ENCODE data around the gene PTPRD.
A peak's percentile ranks its signal among the peaks of the same experiment; 100 is the strongest.

Gene PTPRD

DNA sequence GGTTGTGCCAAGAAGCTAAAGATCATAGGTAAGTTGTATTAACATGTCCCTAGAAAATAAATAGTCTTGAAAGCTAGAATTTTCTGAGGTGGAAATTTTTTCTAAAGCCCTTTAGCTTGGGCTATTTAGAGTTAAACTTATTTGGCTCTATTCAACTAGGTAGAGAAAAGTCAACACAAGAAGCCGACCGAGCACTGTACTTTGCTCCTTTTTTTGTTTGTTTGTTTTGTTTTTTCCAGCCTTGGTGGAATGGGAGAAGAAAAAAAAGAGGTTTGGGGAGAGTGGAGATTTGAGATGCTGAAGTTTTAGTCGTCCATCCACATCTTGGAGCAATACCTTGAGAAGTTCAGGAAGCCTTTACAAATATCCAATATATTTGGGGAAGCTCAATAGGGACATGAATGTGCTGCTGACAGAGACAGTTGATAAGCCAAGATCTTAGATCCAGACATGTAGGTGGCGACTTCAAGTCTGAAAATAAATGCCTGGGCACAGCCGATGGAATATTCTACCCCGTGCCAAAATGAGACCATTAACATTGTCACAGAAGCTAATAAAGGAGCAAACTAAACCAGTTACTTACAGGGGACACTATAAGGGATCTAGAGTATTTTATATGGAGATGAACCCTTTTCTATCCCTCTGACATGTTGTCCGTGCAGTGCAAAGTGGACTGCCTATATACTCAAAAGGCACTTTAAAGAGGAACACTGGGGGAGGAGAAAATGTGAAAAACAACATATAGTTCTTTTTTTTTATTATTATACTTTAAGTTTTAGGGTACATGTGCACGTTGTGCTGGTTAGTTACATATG is 466.1 kb downstream of the PTPRD start:
- peak; percentile 51 to 53 for DNase-seq

GRCh38 chr9:10144355-10144754 is 468.4 kb downstream of the PTPRD start:
- DNase-seq = peak; percentile 66 to 77

DNA sequence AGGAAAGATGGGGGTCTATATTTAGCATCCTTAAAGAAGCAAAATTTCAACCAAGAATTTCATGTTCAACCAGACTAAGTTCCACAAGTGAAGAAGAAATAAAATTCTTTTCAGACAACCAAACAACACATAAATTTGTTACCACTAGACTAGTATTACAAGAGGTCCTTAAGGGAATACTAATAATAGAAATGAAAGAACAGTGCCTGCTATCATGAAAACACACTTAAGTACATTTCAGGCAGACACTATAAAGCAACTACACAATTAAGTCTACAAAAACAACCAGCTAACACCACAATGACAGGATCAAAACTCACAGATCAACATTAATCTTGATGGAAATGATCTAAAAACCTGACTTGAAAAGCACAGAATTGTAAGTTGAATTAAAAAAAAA is 477.2 kb downstream of the PTPRD start:
- DNase-seq = no peak

DNA sequence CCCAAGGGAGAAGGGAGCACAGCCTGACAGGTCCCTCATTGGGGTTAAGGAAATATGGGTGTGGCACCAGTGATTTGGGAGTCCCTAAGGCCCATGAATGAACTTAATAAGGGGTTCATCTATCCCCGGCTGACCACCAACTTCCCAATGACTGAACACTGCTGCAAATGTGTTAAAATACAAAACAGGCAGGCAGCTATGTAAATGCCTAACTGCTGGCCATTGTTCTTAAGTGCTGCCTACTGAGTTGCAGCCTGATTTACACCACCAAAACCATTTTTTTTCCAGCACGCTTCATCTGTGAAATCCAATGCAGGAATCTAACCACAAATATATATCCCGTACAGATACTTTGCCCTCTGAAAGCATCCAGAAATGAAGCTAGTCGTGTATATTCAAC is 478.5 kb downstream of the PTPRD start:
- DNase-seq = no peak

GRCh38 chr9:10130061-10130675 is 482.6 kb downstream of the PTPRD start:
- no peak for DNase-seq

DNA sequence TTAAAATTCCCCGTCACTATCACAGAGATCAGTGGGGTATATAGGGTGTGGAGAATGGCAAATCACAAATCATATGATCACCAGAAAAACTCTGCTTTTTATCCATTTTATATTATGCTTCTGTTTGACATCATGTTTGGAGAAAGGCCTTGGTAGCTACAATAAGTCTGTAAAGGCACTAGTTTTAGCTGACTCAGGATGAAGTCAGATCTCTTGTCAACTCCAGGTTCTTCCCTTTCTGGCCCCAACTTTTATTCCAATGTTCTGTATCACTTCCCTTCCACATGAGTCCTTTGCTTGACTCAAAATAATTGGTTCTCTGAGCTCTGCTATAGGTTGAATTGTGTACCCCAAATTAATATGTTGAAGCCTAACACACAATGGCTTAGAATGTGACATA is 484.9 kb downstream of the PTPRD start:
- DNase-seq = no peak

DNA sequence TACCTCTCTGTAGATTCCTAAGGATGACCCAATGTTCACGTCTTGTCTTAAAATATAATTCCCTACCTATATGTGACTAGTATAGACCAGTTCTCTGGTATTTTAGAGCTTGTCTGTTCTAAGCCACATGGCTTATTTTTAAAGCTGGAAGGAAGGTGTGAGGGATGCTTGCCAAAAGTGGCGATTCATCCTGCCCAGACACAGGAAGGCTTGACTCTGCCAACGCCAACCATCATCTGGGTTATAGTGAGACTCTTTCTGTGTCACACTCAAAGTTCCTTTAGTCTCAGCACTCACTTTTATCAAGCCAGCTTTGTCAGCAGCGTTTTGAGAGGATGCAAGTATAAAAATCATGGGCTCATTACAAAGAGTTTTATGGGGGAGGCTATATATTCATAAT is 500.0 kb downstream of the PTPRD start:
- peak; percentile 88 to 91 for DNase-seq

DNA sequence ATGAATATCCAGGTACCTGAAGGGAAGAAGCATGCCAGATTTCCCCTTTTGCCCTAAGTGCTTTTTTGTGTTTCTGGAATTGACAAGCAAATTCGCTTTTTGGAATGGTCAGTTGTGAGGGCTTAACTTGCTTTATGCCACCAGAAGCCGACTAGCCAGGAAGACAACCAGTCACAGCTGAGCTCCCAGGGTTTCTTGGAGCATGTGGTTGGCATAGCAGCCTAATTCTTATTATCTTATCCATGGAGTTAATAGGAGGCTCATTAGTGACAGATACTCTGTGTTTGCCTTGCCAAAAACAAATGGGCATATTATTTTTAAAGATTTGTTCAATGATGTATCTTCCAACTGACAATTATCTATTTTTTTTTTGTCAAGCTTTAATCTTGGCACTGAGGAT is 500.7 kb downstream of the PTPRD start:
- DNase-seq = peak; percentile 70 to 87

DNA sequence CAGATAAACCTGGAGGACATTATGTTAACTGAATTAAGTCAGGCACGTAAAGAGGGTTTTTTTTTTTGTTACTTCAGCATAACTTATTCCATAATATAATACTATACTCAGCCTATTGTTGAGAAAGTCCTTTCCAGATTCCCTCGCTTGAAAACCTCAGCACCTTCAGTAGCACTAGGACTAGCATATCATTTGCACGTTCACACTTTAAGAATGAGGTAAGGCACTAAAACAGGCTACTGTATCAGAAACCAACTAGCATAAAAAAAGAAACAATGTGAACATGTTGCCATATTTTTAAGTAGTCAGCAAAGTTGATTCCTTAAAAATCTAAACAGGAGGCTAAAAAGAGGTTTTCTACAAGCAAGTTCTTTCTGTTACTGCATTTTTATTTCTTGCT is 504.0 kb downstream of the PTPRD start:
- peak in 1 of 2 experiments; percentile 13 for DNase-seq

DNA sequence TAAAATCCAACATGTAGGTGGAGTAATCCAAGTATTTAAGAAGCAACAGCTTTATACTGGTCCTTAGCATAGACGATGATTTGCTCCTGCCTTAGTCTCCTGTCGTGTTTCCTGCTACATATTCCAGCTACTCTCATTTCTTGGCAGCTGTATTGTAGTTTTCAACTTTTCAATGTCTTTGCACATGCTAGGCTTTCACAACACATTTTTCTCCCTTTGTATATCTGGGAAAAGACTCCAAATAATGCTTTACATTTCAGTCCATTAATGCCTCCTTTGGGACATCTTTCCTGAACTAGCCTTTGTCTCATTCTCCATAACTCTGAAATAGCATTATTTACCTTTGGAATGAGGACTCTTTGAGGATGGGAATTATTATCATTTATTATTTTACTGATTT is 508.0 kb downstream of the PTPRD start:
- DNase-seq = peak in 1 of 2 experiments; percentile 62

GRCh38 chr9:10095208-10095607 is 517.6 kb downstream of the PTPRD start:
- no peak for DNase-seq

DNA sequence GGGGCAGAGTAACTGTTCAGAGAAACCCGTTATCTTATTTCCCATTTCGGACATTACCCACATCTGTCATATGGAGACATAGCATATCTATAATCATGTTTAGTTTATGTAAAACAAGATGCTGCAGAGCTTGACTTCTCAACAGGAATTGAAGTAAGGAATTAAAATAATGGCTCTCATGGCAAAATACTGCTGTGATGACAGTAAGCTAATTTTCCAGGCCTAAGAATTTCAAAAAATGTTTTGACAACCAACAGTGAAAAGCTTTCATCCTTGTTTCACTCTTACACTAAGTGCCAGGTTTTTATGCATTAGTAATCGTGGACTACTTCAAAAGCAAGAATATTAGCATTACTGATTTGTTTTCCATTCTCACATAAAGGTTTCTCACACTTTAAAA is 518.2 kb downstream of the PTPRD start:
- no peak for DNase-seq

GRCh38 chr9:10080012-10080411 is 532.8 kb downstream of the PTPRD start:
- no peak for DNase-seq

DNA sequence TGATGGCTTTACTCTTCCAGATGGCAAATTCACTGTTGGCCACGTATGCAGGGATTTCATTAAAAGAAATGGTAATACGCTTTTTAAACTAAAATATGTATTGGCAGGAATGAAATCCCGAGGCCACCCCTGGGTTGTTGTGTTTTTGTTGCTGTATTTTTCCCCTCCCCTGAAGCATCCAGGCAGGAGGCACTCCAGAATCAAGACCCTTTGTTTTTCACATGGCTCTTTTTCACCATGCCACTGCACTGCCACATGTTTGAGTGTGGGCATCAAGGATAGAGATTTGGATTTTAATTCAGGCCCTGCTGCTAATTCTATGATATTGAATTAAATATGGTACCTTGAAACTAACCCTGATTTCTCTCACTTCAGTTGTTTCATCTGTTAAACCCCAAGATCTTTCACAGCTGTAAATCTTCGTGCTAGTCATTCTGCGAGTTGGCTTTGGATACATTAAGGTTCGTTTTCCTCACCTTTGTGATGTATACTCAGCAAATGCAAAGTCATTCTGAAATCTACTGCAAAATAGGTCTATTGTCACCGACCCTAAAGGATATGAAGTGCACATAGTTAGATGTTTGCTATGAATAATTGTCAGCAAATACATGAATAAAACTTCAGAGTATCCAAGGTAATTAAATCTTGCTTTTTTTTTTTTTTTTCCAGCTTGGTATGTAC is 533.4 kb downstream of the PTPRD start:
- peak; percentile 33 to 63 for DNase-seq

GRCh38 chr9:10071579-10071978 is 541.2 kb downstream of the PTPRD start:
- DNase-seq = no peak

GRCh38 chr9:10062629-10063395 is 550.0 kb downstream of the PTPRD start:
- DNase-seq = no peak

GRCh38 chr9:10059044-10059443 is 553.8 kb downstream of the PTPRD start:
- DNase-seq = peak; percentile 71 to 88

DNA sequence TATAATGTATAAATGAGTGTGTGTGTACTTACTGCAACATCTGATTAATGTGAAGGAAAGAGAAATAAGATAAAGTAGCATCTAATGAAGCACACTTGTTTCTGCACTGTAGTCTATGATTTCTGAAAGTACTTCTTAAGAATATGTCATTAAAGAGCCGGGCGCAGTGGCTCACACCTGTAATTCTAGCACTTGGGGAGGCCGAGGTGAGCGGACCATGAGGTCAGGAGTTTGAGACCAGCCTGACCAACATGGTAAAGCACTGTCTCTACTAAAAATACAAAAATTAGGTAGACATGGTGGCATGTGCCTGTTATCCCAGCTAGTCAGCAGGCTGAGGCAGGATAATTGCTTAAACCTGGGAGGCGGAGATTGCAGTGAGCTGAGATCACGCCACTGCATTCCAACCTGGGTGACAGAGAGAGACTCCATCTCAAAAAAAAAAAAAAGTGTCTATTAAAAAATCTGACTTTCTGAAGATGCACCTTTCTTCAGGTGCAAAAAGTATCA is 556.9 kb downstream of the PTPRD start:
- no peak for DNase-seq

DNA sequence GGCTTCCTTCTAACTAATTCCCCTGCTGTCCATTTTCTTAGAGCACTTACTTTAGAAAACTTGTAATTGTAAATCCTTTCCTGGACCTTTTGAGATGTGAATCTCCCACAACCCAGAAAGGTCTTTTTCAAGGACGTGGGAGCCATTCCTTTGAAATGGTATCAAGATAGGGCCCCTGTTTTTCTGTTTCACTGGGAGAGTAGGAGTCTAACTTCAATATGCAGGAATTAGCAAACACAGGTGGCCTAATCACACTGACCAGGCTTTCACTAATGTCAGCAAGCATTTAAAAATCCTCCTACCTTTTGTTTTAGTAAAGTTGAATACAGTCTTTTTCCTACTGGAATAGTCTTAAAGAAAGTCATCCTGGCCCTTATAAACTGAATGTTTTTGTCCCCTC is 558.3 kb downstream of the PTPRD start:
- DNase-seq = no peak

DNA sequence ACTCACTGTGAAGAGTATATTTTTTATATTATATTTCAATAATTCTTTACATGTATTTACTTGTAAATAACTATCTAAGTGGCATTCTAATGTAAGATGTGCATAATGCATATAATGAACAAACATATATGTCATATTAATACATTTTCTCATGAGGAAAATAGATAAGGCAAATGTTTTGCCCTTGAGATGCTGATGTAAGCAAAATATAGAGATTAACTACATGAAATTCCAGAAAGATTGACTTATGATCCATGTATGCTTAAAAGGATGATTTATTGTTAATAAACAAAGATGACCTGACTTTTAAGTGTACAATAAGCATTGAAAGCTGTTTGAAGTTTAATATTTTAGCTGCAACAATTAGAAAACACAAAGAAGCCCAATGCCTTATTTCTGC is 559.9 kb downstream of the PTPRD start:
- no peak for DNase-seq

DNA sequence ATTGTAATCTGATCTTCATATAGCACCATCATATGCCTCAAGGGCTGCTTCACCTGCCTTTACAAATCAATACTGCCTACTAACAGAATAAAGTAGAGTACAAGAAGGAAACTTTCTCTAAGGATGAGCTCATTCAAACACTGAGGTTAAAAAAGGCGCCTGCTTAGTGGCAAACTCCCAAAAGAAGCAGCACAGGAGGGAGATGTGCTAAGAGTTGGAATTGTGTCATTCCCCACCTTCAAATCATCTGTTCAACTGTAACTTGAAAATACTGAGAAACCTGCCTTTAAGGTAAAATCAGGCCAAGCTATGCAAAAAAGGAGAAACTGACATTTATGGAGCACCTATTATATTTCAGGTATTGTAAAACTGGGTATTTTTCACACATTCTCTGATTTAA is 560.6 kb downstream of the PTPRD start:
- no peak for DNase-seq

GRCh38 chr9:10050016-10050415 is 562.8 kb downstream of the PTPRD start:
- no peak for DNase-seq

DNA sequence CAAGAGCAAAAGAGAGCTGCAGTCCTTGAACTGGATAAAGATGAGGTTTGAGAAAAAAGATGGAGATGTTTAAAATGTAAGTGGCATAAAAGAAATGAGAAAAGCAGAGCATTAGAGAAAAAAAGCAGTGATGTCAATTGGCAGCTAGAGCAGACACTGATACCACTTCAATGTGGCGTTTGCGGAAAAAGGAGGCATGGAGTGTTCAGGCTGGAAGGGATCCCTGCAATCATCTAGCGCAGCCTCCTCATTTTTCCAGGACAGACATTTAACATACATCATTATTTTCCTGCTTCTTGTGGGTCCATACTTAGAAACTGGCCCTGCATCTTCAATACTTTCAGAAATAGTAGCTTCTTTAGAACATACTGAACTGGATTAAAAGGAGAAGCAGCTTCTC is 563.8 kb downstream of the PTPRD start:
- DNase-seq = peak; percentile 26 to 58
